ENCODE measurements around the gene BCL2.

The BCL2 gene

DNA sequence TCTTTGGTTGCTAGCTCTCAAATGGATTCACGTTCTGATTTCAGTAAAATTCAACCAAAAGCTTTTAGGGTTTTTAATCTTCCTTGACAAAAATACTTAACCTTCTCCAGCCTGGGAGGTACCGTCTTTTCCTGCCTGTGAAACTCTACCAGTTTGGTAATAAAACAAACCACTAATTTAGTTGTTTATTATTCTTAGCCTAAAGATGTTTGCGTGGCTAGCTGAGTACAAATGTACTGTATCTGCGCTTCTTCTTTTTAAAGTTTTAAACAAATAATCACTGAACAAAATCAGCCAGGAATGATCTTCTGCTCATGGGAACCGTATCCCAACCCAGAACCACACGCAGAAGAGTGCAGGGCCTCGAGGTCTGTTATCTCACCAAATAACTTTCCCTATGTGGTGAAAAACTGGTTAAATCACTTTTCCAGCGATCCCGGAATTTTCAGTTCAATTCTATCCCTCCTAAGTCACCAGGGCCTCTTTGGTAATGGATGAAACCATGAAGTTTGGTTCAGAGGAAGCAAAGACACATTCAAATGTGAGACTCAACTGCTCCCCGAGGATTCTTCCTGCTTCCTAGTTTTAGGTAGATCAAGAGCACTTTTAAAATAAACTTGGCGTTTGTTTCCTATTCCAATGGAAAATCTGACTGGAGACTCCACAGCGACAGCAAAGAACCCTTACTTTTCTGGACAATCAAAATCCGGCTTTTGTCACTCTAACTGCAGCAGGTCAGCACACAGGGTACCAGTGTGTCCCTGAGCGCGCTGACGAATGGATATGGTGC is 36.1 kb downstream of the BCL2 start:
- no peaks in the 10 kb centered on the region for H3K36me3 ChIP-seq
- H3K4me1 ChIP-seq, result 0 out of 2 replicates have a peak, but pooled peaks cover 5% of the 10 kb centered on the region
- DNase-seq, result no peak
- H3K27me3 ChIP-seq, result no peaks in the 10 kb centered on the region
- TF ChIP-seq, protein P1, sequence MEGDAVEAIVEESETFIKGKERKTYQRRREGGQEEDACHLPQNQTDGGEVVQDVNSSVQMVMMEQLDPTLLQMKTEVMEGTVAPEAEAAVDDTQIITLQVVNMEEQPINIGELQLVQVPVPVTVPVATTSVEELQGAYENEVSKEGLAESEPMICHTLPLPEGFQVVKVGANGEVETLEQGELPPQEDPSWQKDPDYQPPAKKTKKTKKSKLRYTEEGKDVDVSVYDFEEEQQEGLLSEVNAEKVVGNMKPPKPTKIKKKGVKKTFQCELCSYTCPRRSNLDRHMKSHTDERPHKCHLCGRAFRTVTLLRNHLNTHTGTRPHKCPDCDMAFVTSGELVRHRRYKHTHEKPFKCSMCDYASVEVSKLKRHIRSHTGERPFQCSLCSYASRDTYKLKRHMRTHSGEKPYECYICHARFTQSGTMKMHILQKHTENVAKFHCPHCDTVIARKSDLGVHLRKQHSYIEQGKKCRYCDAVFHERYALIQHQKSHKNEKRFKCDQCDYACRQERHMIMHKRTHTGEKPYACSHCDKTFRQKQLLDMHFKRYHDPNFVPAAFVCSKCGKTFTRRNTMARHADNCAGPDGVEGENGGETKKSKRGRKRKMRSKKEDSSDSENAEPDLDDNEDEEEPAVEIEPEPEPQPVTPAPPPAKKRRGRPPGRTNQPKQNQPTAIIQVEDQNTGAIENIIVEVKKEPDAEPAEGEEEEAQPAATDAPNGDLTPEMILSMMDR (IDR thresholded peaks at IDR 0.05; ENCODE audit: low read depth, low read length), result no peak
- H3K9me3 ChIP-seq, result no peaks in the 10 kb centered on the region
- H3K4me3 ChIP-seq (ENCODE audit: low read depth, low read length), result no peak overlapping the region

GRCh38 chr18:63282793-63283192 is 36.8 kb downstream of the BCL2 start:
- H3K4me1 ChIP-seq, result 0 out of 2 replicates have a peak, but pooled peaks cover 5% of the 10 kb centered on the region
- DNase-seq, result no peak

GRCh38 chr18:63273222-63273927 is 46.2 kb downstream of the BCL2 start:
- Histone ChIP-seq H3K4me1 (peaks cover 7% of the 10 kb centered on the region), H3K9me3 (no peaks in the 10 kb centered on the region), H3K27me3 (no peaks in the 10 kb centered on the region), H3K36me3 (no peaks in the 10 kb centered on the region), H3K4me3 (ENCODE audit: low read depth, low read length) (peak overlapping the region; percentile 35)
- TF ChIP-seq, protein P1 (IDR thresholded peaks at IDR 0.05; ENCODE audit: low read depth, low read length), result no peak
- peak; percentile 21 for DNase-seq

More at GRCh38 chr18:63282793-63283192, 36.8 kb downstream of the BCL2 start:
- H3K4me3 ChIP-seq (ENCODE audit: low read depth, low read length), result no peak overlapping the region
- no peaks in the 10 kb centered on the region for H3K36me3 ChIP-seq
- no peaks in the 10 kb centered on the region for H3K9me3 ChIP-seq
- H3K27me3 ChIP-seq, result no peaks in the 10 kb centered on the region
- TF ChIP-seq, protein P1 (IDR thresholded peaks at IDR 0.05; ENCODE audit: low read depth, low read length), result no peak

DNA sequence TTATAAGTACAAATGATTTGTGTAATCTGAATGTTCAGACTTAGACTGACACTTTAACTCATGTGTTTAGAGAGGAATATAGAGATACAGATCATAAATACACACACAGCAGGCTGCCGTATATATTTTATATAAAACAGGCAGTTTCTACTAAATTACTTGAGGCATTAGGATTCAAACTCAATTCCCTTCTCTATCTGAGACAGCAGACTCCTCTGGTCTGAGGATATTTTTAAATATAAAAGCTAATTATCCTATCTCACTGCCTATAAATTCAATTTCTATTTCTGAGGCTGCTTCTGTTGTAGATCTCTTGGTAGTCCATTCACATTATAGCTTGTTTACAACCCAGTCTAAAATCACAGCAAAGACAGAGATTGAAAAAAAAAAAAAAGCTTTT is 46.9 kb downstream of the BCL2 start:
- Histone ChIP-seq H3K27me3 (no peaks in the 10 kb centered on the region), H3K36me3 (no peaks in the 10 kb centered on the region), H3K9me3 (no peaks in the 10 kb centered on the region), H3K4me1 (peaks cover 7% of the 10 kb centered on the region), H3K4me3 (ENCODE audit: low read depth, low read length) (peak overlapping the region; percentile 35)
- TF ChIP-seq, protein P1 (IDR thresholded peaks at IDR 0.05; ENCODE audit: low read depth, low read length), result no peak
- DNase-seq, result no peak

DNA sequence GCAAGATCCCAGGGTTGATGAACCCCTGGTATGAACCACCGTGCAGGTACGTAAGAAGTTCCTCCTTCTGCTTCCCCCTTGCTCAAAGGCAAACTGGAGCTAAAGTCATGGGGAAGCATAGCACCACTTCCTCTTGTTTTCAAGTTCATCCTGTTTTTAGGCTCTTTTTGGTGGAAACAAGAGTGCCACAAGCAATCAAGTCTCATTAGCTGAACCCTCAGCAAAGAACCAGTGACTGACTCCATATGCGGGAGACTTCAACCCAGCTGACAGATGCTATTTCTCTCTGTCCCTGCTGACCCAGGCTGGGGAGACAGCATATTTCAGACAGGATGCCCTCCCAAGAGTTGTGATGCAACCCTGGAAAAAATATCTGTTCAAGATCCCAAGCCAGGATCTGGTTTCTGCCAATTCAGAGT is 47.7 kb downstream of the BCL2 start:
- no peaks in the 10 kb centered on the region for H3K36me3 ChIP-seq
- no peaks in the 10 kb centered on the region for H3K9me3 ChIP-seq

More for the DNA sequence above, 47.7 kb downstream of the BCL2 start:
- DNase-seq, result peak; percentile 54
- no peaks in the 10 kb centered on the region for H3K27me3 ChIP-seq
- peak overlapping the region; percentile 35 for H3K4me3 ChIP-seq (ENCODE audit: low read depth, low read length)
- peaks cover 7% of the 10 kb centered on the region for H3K4me1 ChIP-seq
- TF ChIP-seq, protein P1 (IDR thresholded peaks at IDR 0.05; ENCODE audit: low read depth, low read length), result no peak

Measured in BE2C (cell line).